GM18520 (cell line): ENCODE results near the gene SIGLEC15.
"Not testable (repeated sequence)": the region's sequence is repeated elsewhere in the genome, so short reads cannot be mapped to it uniquely, and the experiment has no call there.

Source experiments
- ATAC-seq: cut with Tn5 transposase; IDR thresholded peaks from one replicate; pipeline ENCODE4 v1.9.1; 2021; ENCODE audit not compliant: unreplicated experiment

The SIGLEC15 gene

GRCh38 chr18:45825258-45826044 lies at the start of gene SIGLEC15:
Gene SIGLEC15 (plus strand): TSS chr18:45825675. CDS start chr18:45825729, 54 bp downstream.
- ATAC-seq, result no peak

GRCh38 chr18:45775743-45776142 lies 49.7 kb upstream of the SIGLEC15 start:
- ATAC-seq, result no peak

- ATAC-seq, result no peak
These were observed 48.1 kb upstream of the SIGLEC15 start for GRCh38 chr18:45777393-45777792.

GRCh38 chr18:45780568-45780967 lies 44.9 kb upstream of the SIGLEC15 start:
- no peak for ATAC-seq

- no peak for ATAC-seq
These were observed 42.8 kb upstream of the SIGLEC15 start for GRCh38 chr18:45782662-45783061.

- ATAC-seq, result no peak
These were observed 42.1 kb upstream of the SIGLEC15 start for GRCh38 chr18:45783097-45784075.

GRCh38 chr18:45785134-45785533 lies 40.3 kb upstream of the SIGLEC15 start:
- no peak for ATAC-seq

- no peak for ATAC-seq
These were observed 38.5 kb upstream of the SIGLEC15 start for GRCh38 chr18:45786941-45787340.

GRCh38 chr18:45787346-45787745 lies 38.1 kb upstream of the SIGLEC15 start:
- no peak for ATAC-seq

GRCh38 chr18:45788861-45789260 lies 36.6 kb upstream of the SIGLEC15 start:
- no peak for ATAC-seq

GRCh38 chr18:45792506-45793263 lies 32.8 kb upstream of the SIGLEC15 start:
- ATAC-seq, result no peak

GRCh38 chr18:45793264-45793965 lies 32.1 kb upstream of the SIGLEC15 start:
- ATAC-seq, result no peak

- no peak for ATAC-seq
These were observed 24.0 kb upstream of the SIGLEC15 start for GRCh38 chr18:45801416-45802004.

GRCh38 chr18:45802814-45803492 lies 22.5 kb upstream of the SIGLEC15 start:
- no peak for ATAC-seq

- ATAC-seq, result no peak
These were observed 19.9 kb upstream of the SIGLEC15 start for GRCh38 chr18:45805551-45805950.

GRCh38 chr18:45806226-45806625 lies 19.2 kb upstream of the SIGLEC15 start:
- ATAC-seq, result no peak

- ATAC-seq, result not testable (repeated sequence)
These were observed 18.3 kb upstream of the SIGLEC15 start for GRCh38 chr18:45807144-45807543.

- ATAC-seq, result not testable (repeated sequence)
These were observed 10.7 kb upstream of the SIGLEC15 start for GRCh38 chr18:45814733-45815132.

GRCh38 chr18:45817543-45817942 lies 7.9 kb upstream of the SIGLEC15 start:
- no peak for ATAC-seq
